Heart left ventricle (tissue), 16 donors: ENCODE results near the gene RMND5B. TPM values are rescaled to one million over a fixed set of nuclear protein-coding genes. Genes with fewer than 3 reads are reported as not detected.
A peak's percentile ranks its signal among the peaks of the same experiment; 100 is the strongest.
"Not testable (repeated sequence)": the region's sequence is repeated elsewhere in the genome, so short reads cannot be mapped to it uniquely, and the experiment has no call there.

Experiments
- ATAC-seq, 4 donors: fragments of 200-7000 bp; cut with Tn5 transposase; one replicate each; pipeline ENCODE4 v1.9.1; 2020 to 2022; ENCODE audit warnings: moderate library complexity in 4 of 4, mild to moderate bottlenecking in 3 of 4, moderate number of reproducible peaks in 1 of 4
- DNase-seq, 5 donors: peaks; one replicate each; pipeline ENCODE4 v3.0.0-alpha.2; 2020
- H3K27ac ChIP-seq, 12 donors: fragments of 200-600 bp; sonication (generic) in 4 of 12; one replicate each; pipeline versions ENCODE4 v1.5.0 to v1.8.0; 2016 to 2022; ENCODE audit warnings: mild to moderate bottlenecking in 2 of 12
- H3K27me3 ChIP-seq, 9 donors: fragments of 200-600 bp; sonication (generic) in 2 of 9; one replicate each; pipeline versions ENCODE4 v1.5.1 to v1.8.0; 2016 to 2022; ENCODE audit warnings: mild to moderate bottlenecking in 3 of 9
- H3K36me3 ChIP-seq, 9 donors: fragments of 200-600 bp; sonication (generic) in 2 of 9; one replicate each; pipeline versions ENCODE4 v1.5.0 to v1.8.0; 2018 to 2022; ENCODE audit warnings: mild to moderate bottlenecking in 2 of 9
- H3K4me1 ChIP-seq, 12 donors: fragments of 200-600 bp; sonication (generic) in 4 of 12; one replicate each; pipeline versions ENCODE4 v1.5.0 to v1.8.0; 2016 to 2022; ENCODE audit warnings: mild to moderate bottlenecking in 3 of 12
- H3K4me3 ChIP-seq, 12 donors: fragments of 200-600 bp; sonication (generic) in 4 of 12; one replicate each; pipeline versions ENCODE4 v1.5.0 to v1.8.0; 2017 to 2022; ENCODE audit warnings: mild to moderate bottlenecking in 9 of 12, moderate library complexity in 4 of 12
- H3K9me3 ChIP-seq, 12 donors: fragments of 200-600 bp; sonication (generic) in 4 of 12; one replicate each; pipeline versions ENCODE4 v1.5.0 to v1.8.0; 2016 to 2022; ENCODE audit warnings: mild to moderate bottlenecking in 1 of 12
- POLR2A ChIP-seq, 2 donors: fragments of 450-650 bp; IDR thresholded peaks; one replicate each; pipeline ENCODE4 v1.6.1; 2017; ENCODE audit warnings: antibody characterized with exemption in 2 of 2, mild to moderate bottlenecking in 2 of 2, moderate library complexity in 2 of 2
- WGBS, 4 donors: extraction: QIAGEN DNeasy Blood & Tissue Kit in 2 of 4; methylation state at CpG; one replicate each; pipeline versions ENCODE4 v1.1.5 to v1.1.7; 2013 to 2018; 5-methylcytosine and 5-hydroxymethylcytosine counted together
- intact Hi-C, 10 donors: fragments of 100-400 bp; cut with DNase I; formaldehyde crosslinking; loops; one replicate each; pipeline versions ENCODE4 v1.11.1 to v1.14.2; 2022
- polyA plus RNA-seq, 2 donors: library from polyadenylated mRNA; stranded (reverse); fragments of 200-250 nt; gene quantifications; one replicate each; pipeline ENCODE4 v1.2.3, GENCODE V29; 2013
- total RNA-seq, 9 donors: library from RNA; depleted of rRNA in 2 of 9; stranded (reverse); fragments of >200 nt in 2 of 9; fragmentation: NEBNext Ultra II Directional in 3 of 9; extraction: Animal tissue kit (Norgen Biotek cat#: 25700) in 3 of 9; gene quantifications; one replicate each; pipeline versions ENCODE4 v1.1.0 to v1.2.4, GENCODE V29; 2016 to 2023
- TF ChIP-seq, protein P1 (sequence below), 12 donors: fragments of 200-600 bp; sonication (generic) in 4 of 12; IDR thresholded peaks; one replicate each; pipeline versions ENCODE4 v1.5.0 to v1.8.0; 2018 to 2022; ENCODE audit warnings: antibody characterized with exemption in 12 of 12, mild to moderate bottlenecking in 5 of 12
- donor health status: ischemic (EF 13 %, LVEDD 7.1; RV severe dilation, severe dysfunction).
- donor health status: healthy with polysubstance abuse.
- donor health status: DM: no; HTN: yes; CAD: no.
- donor health status: DM: no; HTN: no; CAD: no.
- donor health status: ischemic (EF 25% LVEDD 6.9; RV normal size, moderate dysfunction).
- donor health status: ischemic (EF 25% LVEDD 5.7; RV mildly dilated, moderate dysfunction).
- donor health status: healthy.
- donor health status: DM: yes; HTN: yes; CAD: no.
- donor health status: ischemic (EF 35%, LVEDD 5.7; RV mildly dilated, moderate dysfunction).
- donor health status: nonischemic (EF 11% LVEDD 7.7; RV severe dilation, severe dysfunction).
- donor health status: DM: yes; HTN: yes; CAD: no.
- donor health status: PGD.
- donor health status: ischemic (EF 29% LVEDD 5.4; RV normal size, mild dysfunction).
- donor health status: nonischemic (EF 23%, LVEDD 6.1; RV moderate dilation, normal function).

RMND5B gene
- total and polyA plus RNA-seq, 11 donors: 26.4 to 42.2 (median 32.7) TPM

DNA sequence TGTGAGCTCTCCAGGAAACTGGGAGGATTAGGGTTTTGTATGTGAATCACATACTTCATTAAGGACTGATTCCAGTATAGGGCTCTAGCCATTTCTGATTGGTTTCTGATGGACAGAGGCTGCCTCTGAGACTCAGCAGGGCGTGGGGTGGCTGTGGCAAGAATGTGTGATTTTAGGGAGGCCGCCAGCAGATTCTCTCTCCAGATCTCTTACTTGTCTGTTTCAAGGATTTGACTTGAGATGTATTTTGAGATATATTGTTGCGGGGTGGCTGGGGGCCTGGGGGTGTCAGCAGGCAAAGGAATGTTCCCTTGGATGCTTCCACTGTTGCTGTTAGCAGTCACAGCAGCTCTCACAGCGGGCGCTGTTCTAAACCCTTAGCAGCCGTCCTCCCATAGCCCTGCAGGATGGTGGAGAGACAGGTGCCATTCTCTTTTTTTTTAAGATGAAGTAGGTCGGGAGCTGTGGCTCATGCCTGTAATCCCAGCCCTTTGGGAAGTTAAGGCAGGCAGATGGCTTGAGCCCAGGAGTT lies 65.5 kb downstream of the RMND5B start:
- intact Hi-C loops: loop anchor here in 1 of 10 donors (5.0 kb wide), 1 partner anchor 39 kb away; no protein-coding TSS in a partner anchor
- 78 to 82% (median 79%) methylated on average over 7 of the region's 7 CpGs for WGBS, 4 donors
- no peak for DNase-seq

GRCh38 chr5:178196986-178197385 lies 66.2 kb downstream of the RMND5B start:
- H3K4me1 ChIP-seq: peaks cover 0 to 13% (median 0%) of the 10 kb centered on the region in 12 donors
- no peaks in the 10 kb centered on the region for H3K9me3 ChIP-seq
- H3K27ac ChIP-seq: no peak overlapping the region
- TF ChIP-seq, protein P1, sequence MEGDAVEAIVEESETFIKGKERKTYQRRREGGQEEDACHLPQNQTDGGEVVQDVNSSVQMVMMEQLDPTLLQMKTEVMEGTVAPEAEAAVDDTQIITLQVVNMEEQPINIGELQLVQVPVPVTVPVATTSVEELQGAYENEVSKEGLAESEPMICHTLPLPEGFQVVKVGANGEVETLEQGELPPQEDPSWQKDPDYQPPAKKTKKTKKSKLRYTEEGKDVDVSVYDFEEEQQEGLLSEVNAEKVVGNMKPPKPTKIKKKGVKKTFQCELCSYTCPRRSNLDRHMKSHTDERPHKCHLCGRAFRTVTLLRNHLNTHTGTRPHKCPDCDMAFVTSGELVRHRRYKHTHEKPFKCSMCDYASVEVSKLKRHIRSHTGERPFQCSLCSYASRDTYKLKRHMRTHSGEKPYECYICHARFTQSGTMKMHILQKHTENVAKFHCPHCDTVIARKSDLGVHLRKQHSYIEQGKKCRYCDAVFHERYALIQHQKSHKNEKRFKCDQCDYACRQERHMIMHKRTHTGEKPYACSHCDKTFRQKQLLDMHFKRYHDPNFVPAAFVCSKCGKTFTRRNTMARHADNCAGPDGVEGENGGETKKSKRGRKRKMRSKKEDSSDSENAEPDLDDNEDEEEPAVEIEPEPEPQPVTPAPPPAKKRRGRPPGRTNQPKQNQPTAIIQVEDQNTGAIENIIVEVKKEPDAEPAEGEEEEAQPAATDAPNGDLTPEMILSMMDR (IDR thresholded peaks at IDR 0.05): peak in 11 of 12 donors; percentile 13 to 44 (median 29)
- TF ChIP-seq POLR2A (IDR thresholded peaks at IDR 0.05): no peak
- H3K36me3 ChIP-seq: no peaks in the 10 kb centered on the region
- 80 to 84% (median 82%) methylated on average over 8 of the region's 8 CpGs for WGBS, 4 donors
- no peak overlapping the region for H3K4me3 ChIP-seq
- DNase-seq: no peak
- intact Hi-C loops: loop anchor here in 1 of 10 donors (5.0 kb wide), 1 partner anchor 40 kb away; no protein-coding TSS in a partner anchor
- H3K27me3 ChIP-seq: peaks cover 0 to 15% (median 0%) of the 10 kb centered on the region in 9 donors
- ATAC-seq: peak in 3 of 4 donors; percentile 32 to 56 (median 41)

More for the DNA sequence above, 65.5 kb downstream of the RMND5B start:
- Histone ChIP-seq H3K27ac (no peak overlapping the region), H3K4me3 (no peak overlapping the region), H3K36me3 (no peaks in the 10 kb centered on the region), H3K27me3 (peaks cover 0 to 15% (median 0%) of the 10 kb centered on the region in 9 donors), H3K9me3 (no peaks in the 10 kb centered on the region), H3K4me1 (peaks cover 0 to 8% (median 0%) of the 10 kb centered on the region in 12 donors)
- ATAC-seq: no peak
- TF ChIP-seq, protein P1 (IDR thresholded peaks at IDR 0.05): no peak
- no peak for TF ChIP-seq POLR2A (IDR thresholded peaks at IDR 0.05)

DNA sequence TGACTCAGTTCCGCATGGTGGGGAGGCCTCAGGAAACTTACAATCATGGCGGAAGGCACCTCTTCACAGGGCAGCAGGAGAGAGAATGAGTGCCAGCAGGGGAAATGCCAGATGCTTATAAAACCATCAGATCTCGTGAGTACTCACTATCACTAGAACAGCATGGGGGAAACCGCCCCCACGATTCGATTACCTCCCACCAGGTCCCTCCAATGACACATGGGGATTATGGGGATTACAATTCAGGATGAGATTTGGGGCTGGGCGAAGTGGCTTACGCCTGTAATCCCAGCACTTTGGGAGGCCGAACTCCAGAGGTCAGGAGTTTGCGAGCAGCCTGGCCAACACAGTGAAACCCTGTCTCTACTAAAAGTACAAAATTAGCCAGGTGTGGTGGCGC lies 67.3 kb downstream of the RMND5B start:
- 69 to 87% (median 83%) methylated on average over 10 to 11 of the region's 11 CpGs for WGBS, 4 donors
- peaks cover 0 to 11% (median 0%) of the 10 kb centered on the region in 9 donors for H3K27me3 ChIP-seq
- H3K4me1 ChIP-seq: peaks cover 0 to 14% (median 0%) of the 10 kb centered on the region in 12 donors
- ATAC-seq, H3K27ac ChIP-seq, H3K36me3 ChIP-seq, H3K4me3 ChIP-seq, H3K9me3 ChIP-seq, DNase-seq: not testable (repeated sequence)
- intact Hi-C loops: loop anchor here in 1 of 10 donors (5.0 kb wide), 1 partner anchor 41 kb away; no protein-coding TSS in a partner anchor

DNA sequence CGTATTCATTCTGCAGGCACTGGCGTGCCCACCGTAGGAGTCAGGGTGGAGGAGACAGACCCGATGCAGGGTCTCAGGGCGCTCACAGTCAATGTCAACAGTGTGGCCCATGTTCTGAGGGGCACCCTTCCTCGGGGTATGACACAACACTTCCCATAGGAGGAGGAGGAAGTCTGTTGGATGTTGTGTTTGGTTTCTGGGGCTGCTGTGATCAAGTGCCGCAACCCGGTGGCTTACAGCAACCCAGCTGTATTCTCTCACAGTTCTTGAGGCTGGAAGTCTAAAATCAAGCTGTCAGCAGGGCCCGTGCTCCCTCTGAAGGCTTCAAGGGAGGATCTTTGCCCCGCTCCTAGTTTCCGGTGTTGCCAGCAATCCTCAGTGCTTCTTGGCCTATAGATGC lies 67.9 kb downstream of the RMND5B start:
- no peak overlapping the region for H3K27ac ChIP-seq
- DNase-seq: no peak
- peaks cover 0 to 5% (median 0%) of the 10 kb centered on the region in 9 donors for H3K27me3 ChIP-seq
- H3K4me1 ChIP-seq: peaks cover 0 to 15% (median 0%) of the 10 kb centered on the region in 12 donors
- H3K9me3 ChIP-seq: no peaks in the 10 kb centered on the region
- no peaks in the 10 kb centered on the region for H3K36me3 ChIP-seq
- WGBS, 4 donors: 79 to 83% (median 81%) methylated on average over 11 of the region's 11 CpGs
- intact Hi-C loops: loop anchor here in 1 of 10 donors (5.0 kb wide), 1 partner anchor 41 kb away; no protein-coding TSS in a partner anchor
- H3K4me3 ChIP-seq: no peak overlapping the region
- TF ChIP-seq POLR2A (IDR thresholded peaks at IDR 0.05): no peak
- TF ChIP-seq, protein P1 (IDR thresholded peaks at IDR 0.05): no peak
- no peak for ATAC-seq
